Hepatocyte (in vitro differentiated cells): ENCODE data around the gene CILP.
"Not testable (repeated sequence)": the region's sequence is repeated elsewhere in the genome, so short reads cannot be mapped to it uniquely, and the experiment has no call there.

Experiments
- CTCF ChIP-seq: fragments of 200-600 bp; sonication (generic); IDR thresholded peaks from 2 replicates; pipeline ENCODE4 v1.5.1; 2016; ENCODE audit warnings: antibody characterized with exemption, mild to moderate bottlenecking; ENCODE audit not compliant: poor library complexity
- EZH2phosphoT487 ChIP-seq: fragments of 200-600 bp; sonication (generic); IDR thresholded peaks from one replicate; pipeline ENCODE4 v1.6.1; 2018; ENCODE audit warnings: antibody characterized with exemption, mild to moderate bottlenecking, low read depth, moderate library complexity; ENCODE audit not compliant: unreplicated experiment, severe bottlenecking

GRCh38 chr15:65181582-65182353, 29.5 kb downstream of the CILP start:
- not testable (repeated sequence) for TF ChIP-seq EZH2phosphoT487, CTCF
